GM12878 (cell line): Measurements from ENCODE around the gene ACVR1B. TPM values are rescaled to one million over a fixed set of nuclear protein-coding genes. Genes with fewer than 3 reads are reported as not detected.

Experiments
- ATAC-seq: fragments of 200-7000 bp; cut with Tn5 transposase; 3 replicates; pipeline ENCODE4 v1.9.1; 2020; ENCODE audit warnings: mild to moderate bottlenecking, moderate library complexity
- BruUV-seq: library from RNA; stranded (reverse); fragments of 400-500 nt; replicated peaks from 2 replicates; lab custom pipeline; 2021; lab: Mats Ljungman, UMichigan
- CTCF ChIA-PET: fragments of 300-600 bp; sonication (Branson Sonifier 250); formaldehyde crosslinking; extraction: SDS; loops from one replicate; lab custom pipeline; 2021; ENCODE audit warnings: inconsistent platforms; lab: Yijun Ruan, JAX
- POLR2A ChIA-PET: fragments of 350-600 bp; formaldehyde crosslinking; extraction: SDS; loops from one replicate; lab custom pipeline; 2021; ENCODE audit warnings: inconsistent platforms; lab: Charles Lee
- RAD21 ChIA-PET: fragments of 300-600 bp; sonication (Branson Sonifier 250); formaldehyde crosslinking; loops from one replicate; lab custom pipeline; 2023; ENCODE audit warnings: antibody characterized with exemption; ENCODE audit not compliant: unreplicated experiment; lab: Charles Lee
- SMC1A ChIA-PET: fragments of 300-600 bp; sonication (Branson Sonifier 250); formaldehyde crosslinking; loops from one replicate; lab custom pipeline; 2023; ENCODE audit not compliant: unreplicated experiment, uncharacterized antibody; lab: Charles Lee
- DNase-seq: peaks from one replicate; pipeline ENCODE4 v3.0.0-alpha.2; 2011; ENCODE audit warnings: low read depth, low spot score
- FAIRE-seq: peaks from 3 replicates; lab custom pipeline; 2011; peaks lifted over from hg19 to GRCh38; lab: Jason Lieb, UNC
- H2AFZ ChIP-seq: 2 replicates; pipeline ENCODE4 v1.6.0; 2011; ENCODE audit warnings: low read depth, low read length, control low read depth; ENCODE audit not compliant: control insufficient read depth
- H3K27ac ChIP-seq: 2 replicates; pipeline ENCODE4 v1.5.1; 2011; ENCODE audit warnings: control low read depth; ENCODE audit not compliant: control insufficient read depth, insufficient read depth
- H3K27me3 ChIP-seq, 2 experiments: replicated peaks in 1 of 2; 2 replicates each; pipeline versions ENCODE4 v1.6.0 to v1.6.1; 2011; ENCODE audit warnings: low read length in 1 of 2; ENCODE audit not compliant: control insufficient read depth in 2 of 2, insufficient read depth in 2 of 2
- H3K36me3 ChIP-seq, 2 experiments: 2 replicates each; pipeline ENCODE4 v1.5.1; 2011; ENCODE audit warnings: low read length in 1 of 2; ENCODE audit not compliant: control insufficient read depth in 2 of 2, insufficient read depth in 2 of 2
- H3K4me1 ChIP-seq: 2 replicates; pipeline ENCODE4 v1.6.1; 2011; ENCODE audit warnings: mild to moderate bottlenecking, low read length, moderate library complexity, mixed read lengths; ENCODE audit not compliant: control insufficient read depth, insufficient read depth
- H3K4me2 ChIP-seq: 2 replicates; pipeline ENCODE4 v1.6.0; 2011; ENCODE audit warnings: control low read depth; ENCODE audit not compliant: control insufficient read depth, insufficient read depth
- H3K4me3 ChIP-seq: fragments of 200-600 bp; sonication (generic); 2 replicates; pipeline ENCODE4 v1.5.1; 2016
- H3K79me2 ChIP-seq: 2 replicates; pipeline ENCODE4 v1.6.0; 2011; ENCODE audit warnings: low read length; ENCODE audit not compliant: control insufficient read depth, insufficient read depth
- H3K9ac ChIP-seq: 2 replicates; pipeline ENCODE4 v1.8.0; 2011; ENCODE audit warnings: low read length, control low read depth, mixed read lengths; ENCODE audit not compliant: control insufficient read depth, insufficient read depth
- H3K9me3 ChIP-seq: replicated peaks from 3 replicates; pipeline ENCODE4 v1.5.1; 2011; ENCODE audit warnings: mild to moderate bottlenecking, low read length; ENCODE audit not compliant: control insufficient read depth, insufficient read depth
- H4K20me1 ChIP-seq: 2 replicates; pipeline ENCODE4 v1.6.0; 2011; ENCODE audit not compliant: control insufficient read depth, insufficient read depth
- ATF3 ChIP-seq: IDR thresholded peaks from 2 replicates; pipeline ENCODE4 v1.6.1; 2011; ENCODE audit warnings: low read depth, mild to moderate bottlenecking, low read length, moderate library complexity, borderline replicate concordance; ENCODE audit errors: extremely low read depth
- ATF7 ChIP-seq: fragments of 450-650 bp; IDR thresholded peaks from 2 replicates; pipeline ENCODE4 v1.6.1; 2016; ENCODE audit warnings: low read depth, mild to moderate bottlenecking
- BCL11A ChIP-seq: IDR thresholded peaks from 2 replicates; pipeline ENCODE4 v1.6.1; 2011; ENCODE audit warnings: low read depth, low read length
- CBFB ChIP-seq: IDR thresholded peaks from 2 replicates; pipeline ENCODE4 v1.6.1; 2016; ENCODE audit warnings: antibody characterized with exemption, low read depth
- CBX3 ChIP-seq: fragments of 200-600 bp; sonication (generic); IDR thresholded peaks from 2 replicates; pipeline ENCODE4 v1.6.1; 2016; ENCODE audit warnings: low read depth, borderline replicate concordance
- CBX5 ChIP-seq: sonication (generic); IDR thresholded peaks from 2 replicates; pipeline ENCODE4 v1.6.1; 2016; ENCODE audit warnings: low read depth, moderate library complexity, mild to moderate bottlenecking, inconsistent platforms
- EGR1 ChIP-seq, 2 experiments: IDR thresholded peaks; 1 replicate in 1 of 2; 2 replicates in 1 of 2; pipeline ENCODE4 v1.6.1; 2011 to 2012; ENCODE audit warnings: low read depth in 2 of 2, low read length in 2 of 2, borderline replicate concordance in 1 of 2, mild to moderate bottlenecking in 1 of 2, moderate library complexity in 1 of 2
- GABPA ChIP-seq: IDR thresholded peaks from 2 replicates; pipeline ENCODE4 v1.6.1; 2014; ENCODE audit warnings: antibody characterized with exemption, low read depth, mild to moderate bottlenecking, inconsistent platforms
- NR2C2 ChIP-seq: IDR thresholded peaks from 2 replicates; pipeline ENCODE4 v1.6.1; 2011; ENCODE audit warnings: borderline replicate concordance, low read depth; ENCODE audit not compliant: control insufficient read depth, insufficient read length
- RCOR1 ChIP-seq: conservative IDR thresholded peaks from 2 replicates; pipeline ENCODE4 v1.6.1; 2012; ENCODE audit warnings: low read depth, low read length, improper control_type of control experiment
- RELB ChIP-seq: fragments of 450-650 bp; IDR thresholded peaks from 2 replicates; pipeline ENCODE4 v1.6.1; 2017; ENCODE audit warnings: low read depth, mild to moderate bottlenecking, moderate library complexity
- USF2 ChIP-seq: IDR thresholded peaks from 2 replicates; pipeline ENCODE4 v1.6.1; 2011; ENCODE audit warnings: low read depth, low read length, improper control_type of control experiment, borderline replicate concordance
- WGBS: methylation state at CpG from one replicate; pipeline ENCODE4 v1.1.6; 2016; ENCODE audit warnings: low lambda C conversion rate; ENCODE audit not compliant: insufficient replicate concordance, insufficient coverage; ENCODE audit errors: missing lambda C conversion rate; 5-methylcytosine and 5-hydroxymethylcytosine counted together
- in situ Hi-C: fragments of 300-500 bp; cut with MboI; formaldehyde crosslinking; loops from 9 replicates; pipeline ENCODE4 v1.14.3; 2018; ENCODE audit warnings: mixed read lengths
- intact Hi-C: fragments of 100-400 bp; cut with micrococcal nuclease; formaldehyde crosslinking; loops from one replicate; pipeline ENCODE4 v1.14.2; 2022; ENCODE audit not compliant: unreplicated experiment
- polyA plus RNA-seq, 11 experiments: library from polyadenylated mRNA; depleted of rRNA in 4 of 11; unstranded in 6 of 11; stranded (reverse) in 5 of 11; fragments of >200 nt; fragmentation: Nextera tagmentation in 4 of 11; fragmentation: Illumina TruSeq in 1 of 11; extraction: Ambion mirVana in 4 of 11; extraction: Trizol in 1 of 11; gene quantifications; 1 replicate in 1 of 11; 2 replicates in 10 of 11; pipeline versions ENCODE4 v1.2.1 to v1.2.3, GENCODE V29; 2011 to 2016; ENCODE audit warnings: inconsistent platforms in 2 of 11, missing spikeins in 2 of 11, low read depth in 1 of 11
- total RNA-seq, 4 experiments: library from RNA; depleted of rRNA in 3 of 4; stranded (reverse); fragments of >200 nt in 3 of 4; fragmentation: Illumina TruSeq in 1 of 4; extraction: Trizol in 1 of 4; gene quantifications; 2 replicates each; pipeline versions ENCODE4 v1.2.1 to v1.2.3, GENCODE V29; 2013 to 2021

The ACVR1B gene
- total and polyA plus RNA-seq, 10 of the 15 experiments (the other 5 are each of a cell fraction or from before 2014, with no cell fraction given): 0.02 to 0.69 (median 0.16) TPM; not detected in 2

GRCh38 chr12:51908876-51909592, 42.5 kb upstream of the ACVR1B start:
- Histone ChIP-seq H3K79me2 (no peaks in the 10 kb centered on the region), H3K4me3 (no peak overlapping the region), H3K4me1 (peaks cover 14% of the 10 kb centered on the region), H3K9ac (no peak overlapping the region), H3K9me3 (no peaks in the 10 kb centered on the region), H3K27ac (no peak overlapping the region), H3K27me3 (peaks cover 12 to 14% of the 10 kb centered on the region in 2 experiments), H3K4me2 (no peak overlapping the region), H2AFZ (no peak overlapping the region), H3K36me3 (no peaks in the 10 kb centered on the region), H4K20me1 (no peaks in the 10 kb centered on the region)
- ChIA-PET CTCF (no interaction called here), POLR2A (no interaction called here), SMC1A (interaction anchor here (0.8 kb wide), 1 partner anchor 12 kb away, joined by 4 read pairs; no protein-coding TSS in a partner anchor), RAD21 (no interaction called here)
- 27% methylated on average over 9 of the region's 9 CpGs for WGBS
- DNase-seq (no peak), FAIRE-seq (no peak), ATAC-seq (no peak)
- intact Hi-C loops: no loop called here
- in situ Hi-C loops: no loop called here
- TF ChIP-seq CBX5 (no peak), RELB (no peak), ATF3 (no peak), USF2 (no peak), EGR1 (IDR thresholded peaks at IDR 0.05; ENCODE audit: borderline replicate concordance in 1 of 2, low read depth in 2 of 2, low read length in 2 of 2) (no peak), CBX3 (no peak), CBFB (no peak), GABPA (no peak), RCOR1 (no peak), NR2C2 (no peak), BCL11A (no peak), ATF7 (no peak)
- BruUV-seq: no TSS peak
